Measurements from ENCODE around the gene HAGH.

Gene HAGH

DNA sequence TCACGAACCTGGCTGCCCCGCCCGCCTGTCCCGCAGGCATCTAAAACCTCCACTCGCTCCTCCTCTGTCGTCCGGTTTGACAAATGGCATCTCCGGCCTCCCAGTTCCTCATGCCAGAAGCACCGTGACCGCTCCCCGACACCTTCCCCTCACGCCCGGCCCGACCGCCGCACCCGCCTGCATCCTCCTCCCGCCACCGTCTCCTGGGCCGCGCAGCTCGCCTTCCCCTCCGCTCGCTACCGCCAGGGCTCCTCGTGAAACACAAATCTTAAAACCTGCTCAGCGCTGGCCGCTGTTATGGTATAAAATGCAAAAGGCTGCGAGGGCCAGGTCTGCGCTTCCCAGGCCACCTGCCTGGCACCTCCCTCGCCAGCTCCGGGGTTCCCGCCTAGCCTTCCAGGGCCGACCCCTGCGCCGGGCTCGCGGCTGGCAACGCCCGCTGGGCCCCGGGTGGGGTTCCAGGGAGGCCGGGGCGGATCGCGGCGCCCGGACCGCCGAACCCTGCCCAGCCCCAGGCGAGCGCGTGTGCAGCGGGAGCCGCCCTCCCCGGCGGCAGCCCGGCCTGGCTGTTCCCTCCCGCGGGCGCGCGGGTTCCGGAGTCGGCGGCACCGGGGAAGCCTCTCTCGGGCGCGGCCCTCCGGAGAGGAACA is 44.7 kb downstream of the HAGH start (continued):
- peak; percentile 45; the same call in 1 of the 2 replicates for TF ChIP-seq ZNF677 (tag by site-specific recombination; IDR thresholded peaks at IDR 0.05)
- TF ChIP-seq ZFP37 (tag by site-specific recombination; IDR thresholded peaks at IDR 0.05): peak; percentile 82; the same call in 1 of the 2 replicates
- TF ChIP-seq ZBTB8A (tag by site-specific recombination; IDR thresholded peaks at IDR 0.05): peak; percentile 17; the same call in 1 of the 2 replicates
- TF ChIP-seq ZBTB20 (tag by site-specific recombination; IDR thresholded peaks at IDR 0.05): peak; percentile 90

- peak overlapping the region; percentile 87 for H3K27ac ChIP-seq (ENCODE audit: extremely low read depth, low read depth, low read length)
- ChIA-PET CTCF (interaction anchor here (0.7 kb wide), 1 partner anchor 208 kb away, joined by 3 read pairs; no protein-coding TSS in a partner anchor), POLR2A (interaction anchor here (1.8 to 5.2 kb wide), 5 partner anchors 11 to 374 kb away, joined by 14 to 113 read pairs (median 19); partner anchors contain the start of genes EME2, IGFALS, MAPK8IP3 and MRPS34)
- TF ChIP-seq IKZF3 (tag by site-specific recombination; IDR thresholded peaks at IDR 0.05): no peak
- TF ChIP-seq, protein P1, sequence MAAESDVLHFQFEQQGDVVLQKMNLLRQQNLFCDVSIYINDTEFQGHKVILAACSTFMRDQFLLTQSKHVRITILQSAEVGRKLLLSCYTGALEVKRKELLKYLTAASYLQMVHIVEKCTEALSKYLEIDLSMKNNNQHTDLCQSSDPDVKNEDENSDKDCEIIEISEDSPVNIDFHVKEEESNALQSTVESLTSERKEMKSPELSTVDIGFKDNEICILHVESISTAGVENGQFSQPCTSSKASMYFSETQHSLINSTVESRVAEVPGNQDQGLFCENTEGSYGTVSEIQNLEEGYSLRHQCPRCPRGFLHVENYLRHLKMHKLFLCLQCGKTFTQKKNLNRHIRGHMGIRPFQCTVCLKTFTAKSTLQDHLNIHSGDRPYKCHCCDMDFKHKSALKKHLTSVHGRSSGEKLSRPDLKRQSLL (tag by site-specific recombination; IDR thresholded peaks at IDR 0.05): peak; percentile 66; the same call in 1 of the 2 replicates
- H3K36me3 ChIP-seq (ENCODE audit: control insufficient read depth in 2 of 2, insufficient read depth in 1 of 2, low read length in 2 of 2): peaks cover 15 to 63% of the 10 kb centered on the region in 2 experiments; a peak in 2 of 3 replicates
- peak overlapping the region; percentile 90 for H3K4me3 ChIP-seq (ENCODE audit: low read depth, low read length)
- no peaks in the 10 kb centered on the region for H3K9me3 ChIP-seq (ENCODE audit: control insufficient read depth, insufficient read depth, low read depth, low read length)
- peaks cover 6% of the 10 kb centered on the region for H3K4me1 ChIP-seq (ENCODE audit: control insufficient read depth, insufficient read depth, low read length)
These were observed 45.4 kb downstream of the HAGH start for GRCh38 chr16:1781254-1781653.

DNA sequence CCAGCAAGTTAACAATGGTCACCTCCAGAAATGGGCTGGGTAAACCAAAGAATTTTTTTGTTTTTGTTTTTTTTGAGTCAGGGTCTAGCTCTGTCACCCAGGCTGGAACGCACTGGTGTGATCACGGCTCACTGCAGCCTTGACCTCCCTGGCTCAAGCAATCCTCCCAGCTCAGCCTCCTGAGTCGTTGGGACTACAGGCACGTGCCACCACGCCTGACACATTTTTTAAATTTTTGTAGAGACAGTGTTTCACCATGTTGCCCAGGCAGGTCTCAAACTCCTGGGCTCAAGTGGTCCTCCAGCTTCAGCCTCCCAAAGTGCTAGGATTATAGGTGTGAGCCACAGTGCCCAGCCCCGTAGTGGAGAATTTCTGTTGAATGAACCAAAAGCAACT is 46.0 kb downstream of the HAGH start:
- no peak overlapping the region for H3K4me3 ChIP-seq (ENCODE audit: low read depth, low read length)
- H3K27ac ChIP-seq (ENCODE audit: extremely low read depth, low read depth, low read length): peak overlapping the region; percentile 87; the same call in 1 of the 2 replicates
- CTCF ChIA-PET: interaction anchor here (0.7 kb wide), 1 partner anchor 208 kb away, joined by 3 read pairs; no protein-coding TSS in a partner anchor
- POLR2A ChIA-PET: interaction anchor here (1.8 to 5.2 kb wide), 3 partner anchors 10 to 184 kb away, joined by 5 to 113 read pairs (median 41); partner anchors contain the start of genes EME2, FAHD1, HAGH and MRPS34
- no peaks in the 10 kb centered on the region for H3K9me3 ChIP-seq (ENCODE audit: control insufficient read depth, insufficient read depth, low read depth, low read length)
- no peak for TF ChIP-seq ZNF600 (tag by site-specific recombination; IDR thresholded peaks at IDR 0.05)
- no peak for TF ChIP-seq ZNF19 (tag by site-specific recombination; IDR thresholded peaks at IDR 0.05; ENCODE audit: low read depth)
- no peak for TF ChIP-seq ZNF239 (tag by site-specific recombination; IDR thresholded peaks at IDR 0.05)
- TF ChIP-seq HOXC10 (CRISPR knock-in tag; IDR thresholded peaks at IDR 0.05): no peak
- TF ChIP-seq, protein P2, sequence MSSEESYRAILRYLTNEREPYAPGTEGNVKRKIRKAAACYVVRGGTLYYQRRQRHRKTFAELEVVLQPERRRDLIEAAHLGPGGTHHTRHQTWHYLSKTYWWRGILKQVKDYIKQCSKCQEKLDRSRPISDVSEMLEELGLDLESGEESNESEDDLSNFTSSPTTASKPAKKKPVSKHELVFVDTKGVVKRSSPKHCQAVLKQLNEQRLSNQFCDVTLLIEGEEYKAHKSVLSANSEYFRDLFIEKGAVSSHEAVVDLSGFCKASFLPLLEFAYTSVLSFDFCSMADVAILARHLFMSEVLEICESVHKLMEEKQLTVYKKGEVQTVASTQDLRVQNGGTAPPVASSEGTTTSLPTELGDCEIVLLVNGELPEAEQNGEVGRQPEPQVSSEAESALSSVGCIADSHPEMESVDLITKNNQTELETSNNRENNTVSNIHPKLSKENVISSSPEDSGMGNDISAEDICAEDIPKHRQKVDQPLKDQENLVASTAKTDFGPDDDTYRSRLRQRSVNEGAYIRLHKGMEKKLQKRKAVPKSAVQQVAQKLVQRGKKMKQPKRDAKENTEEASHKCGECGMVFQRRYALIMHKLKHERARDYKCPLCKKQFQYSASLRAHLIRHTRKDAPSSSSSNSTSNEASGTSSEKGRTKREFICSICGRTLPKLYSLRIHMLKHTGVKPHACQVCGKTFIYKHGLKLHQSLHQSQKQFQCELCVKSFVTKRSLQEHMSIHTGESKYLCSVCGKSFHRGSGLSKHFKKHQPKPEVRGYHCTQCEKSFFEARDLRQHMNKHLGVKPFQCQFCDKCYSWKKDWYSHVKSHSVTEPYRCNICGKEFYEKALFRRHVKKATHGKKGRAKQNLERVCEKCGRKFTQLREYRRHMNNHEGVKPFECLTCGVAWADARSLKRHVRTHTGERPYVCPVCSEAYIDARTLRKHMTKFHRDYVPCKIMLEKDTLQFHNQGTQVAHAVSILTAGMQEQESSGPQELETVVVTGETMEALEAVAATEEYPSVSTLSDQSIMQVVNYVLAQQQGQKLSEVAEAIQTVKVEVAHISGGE (tag by site-specific recombination; conservative IDR thresholded peaks at IDR 0.05; ENCODE audit: low read depth): no peak
- no peak for TF ChIP-seq ZNF394 (tag by site-specific recombination; IDR thresholded peaks at IDR 0.05; ENCODE audit: borderline replicate concordance)
- no peak for TF ChIP-seq ZNF501 (tag by site-specific recombination; IDR thresholded peaks at IDR 0.05)
- TF ChIP-seq ZNF175 (tag by site-specific recombination; IDR thresholded peaks at IDR 0.05): no peak
- TF ChIP-seq ZSCAN30 (tag by site-specific recombination; IDR thresholded peaks at IDR 0.05): no peak
- no peak for TF ChIP-seq ZNF596 (tag by site-specific recombination; IDR thresholded peaks at IDR 0.05)
- no peak for TF ChIP-seq PRDM6 (tag by site-specific recombination; IDR thresholded peaks at IDR 0.05)
- TF ChIP-seq, protein P3, sequence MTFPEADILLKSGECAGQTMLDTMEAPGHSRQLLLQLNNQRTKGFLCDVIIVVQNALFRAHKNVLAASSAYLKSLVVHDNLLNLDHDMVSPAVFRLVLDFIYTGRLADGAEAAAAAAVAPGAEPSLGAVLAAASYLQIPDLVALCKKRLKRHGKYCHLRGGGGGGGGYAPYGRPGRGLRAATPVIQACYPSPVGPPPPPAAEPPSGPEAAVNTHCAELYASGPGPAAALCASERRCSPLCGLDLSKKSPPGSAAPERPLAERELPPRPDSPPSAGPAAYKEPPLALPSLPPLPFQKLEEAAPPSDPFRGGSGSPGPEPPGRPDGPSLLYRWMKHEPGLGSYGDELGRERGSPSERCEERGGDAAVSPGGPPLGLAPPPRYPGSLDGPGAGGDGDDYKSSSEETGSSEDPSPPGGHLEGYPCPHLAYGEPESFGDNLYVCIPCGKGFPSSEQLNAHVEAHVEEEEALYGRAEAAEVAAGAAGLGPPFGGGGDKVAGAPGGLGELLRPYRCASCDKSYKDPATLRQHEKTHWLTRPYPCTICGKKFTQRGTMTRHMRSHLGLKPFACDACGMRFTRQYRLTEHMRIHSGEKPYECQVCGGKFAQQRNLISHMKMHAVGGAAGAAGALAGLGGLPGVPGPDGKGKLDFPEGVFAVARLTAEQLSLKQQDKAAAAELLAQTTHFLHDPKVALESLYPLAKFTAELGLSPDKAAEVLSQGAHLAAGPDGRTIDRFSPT (tag by site-specific recombination; IDR thresholded peaks at IDR 0.05): no peak
- peaks cover 15 to 63% of the 10 kb centered on the region in 2 experiments; a peak in 2 of 3 replicates for H3K36me3 ChIP-seq (ENCODE audit: control insufficient read depth in 2 of 2, insufficient read depth in 1 of 2, low read length in 2 of 2)
- H3K4me1 ChIP-seq (ENCODE audit: control insufficient read depth, insufficient read depth, low read length): peaks cover 6% of the 10 kb centered on the region

Data from HEK293 (cell line).